ENCODE data around the gene SRPRB. TPM values are rescaled to one million over a fixed set of nuclear protein-coding genes. Genes with fewer than 3 reads are reported as not detected.

SRPRB gene
- total RNA-seq, 2 donors from 2014 or later = 16.4 to 24.8 TPM

GRCh38 chr3:133758964-133759739 lies 46.5 kb upstream of the SRPRB start:
- Histone ChIP-seq H3K36me3 (no peaks in the 10 kb centered on the region), H3K27ac (no peak overlapping the region), H3K9me3 (no peaks in the 10 kb centered on the region), H3K4me1 (peaks cover 0 to 4% of the 10 kb centered on the region in 2 donors), H3K4me3 (no peak overlapping the region), H3K27me3 (no peaks in the 10 kb centered on the region)
- DNase-seq (ENCODE audit: low spot score) = no peak
- no peak for TF ChIP-seq CTCF (IDR thresholded peaks at IDR 0.05)

DNA sequence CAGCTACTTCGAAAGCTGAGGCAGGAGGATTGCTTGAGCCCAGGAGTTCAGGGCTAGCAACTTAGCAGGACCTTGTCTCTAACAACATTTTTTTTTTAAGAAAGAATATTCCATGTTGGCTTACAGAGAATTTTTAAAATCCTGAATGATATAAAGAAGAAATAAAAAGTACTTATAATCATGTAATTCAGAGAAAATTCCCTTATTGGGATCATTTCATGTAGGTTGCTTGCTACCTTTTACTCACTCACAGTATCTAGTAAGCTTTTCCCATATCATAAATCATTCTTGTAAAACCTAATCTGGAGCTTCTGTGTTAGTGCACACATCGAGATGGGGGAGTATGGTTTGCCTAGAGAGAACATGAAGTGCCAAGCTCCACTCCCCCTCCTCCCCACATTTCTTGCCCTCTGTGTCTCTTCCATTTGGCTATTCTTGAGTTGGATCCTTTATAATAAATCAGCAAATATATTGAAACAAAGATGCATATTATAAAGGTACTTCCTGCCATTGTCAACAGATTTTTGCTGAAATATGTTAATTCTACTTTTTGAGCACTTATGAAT lies 45.8 kb upstream of the SRPRB start:
- Histone ChIP-seq H3K36me3 (no peaks in the 10 kb centered on the region), H3K4me1 (peaks cover 0 to 10% of the 10 kb centered on the region in 2 donors), H3K9me3 (no peaks in the 10 kb centered on the region), H3K4me3 (no peak overlapping the region), H3K27me3 (no peaks in the 10 kb centered on the region), H3K27ac (no peak overlapping the region)
- DNase-seq (ENCODE audit: low spot score) = no peak
- no peak for TF ChIP-seq CTCF (IDR thresholded peaks at IDR 0.05)

- no peak for DNase-seq (ENCODE audit: low spot score)
- no peak overlapping the region for H3K4me3 ChIP-seq
These were observed 44.7 kb upstream of the SRPRB start for GRCh38 chr3:133760916-133761315.

GRCh38 chr3:133761605-133762484 lies 43.8 kb upstream of the SRPRB start:
- no peaks in the 10 kb centered on the region for H3K27me3 ChIP-seq
- no peak overlapping the region for H3K4me3 ChIP-seq
- no peak for DNase-seq (ENCODE audit: low spot score)
- no peaks in the 10 kb centered on the region for H3K36me3 ChIP-seq
- H3K9me3 ChIP-seq = no peaks in the 10 kb centered on the region
- no peak for TF ChIP-seq CTCF (IDR thresholded peaks at IDR 0.05)
- no peak overlapping the region for H3K27ac ChIP-seq
- H3K4me1 ChIP-seq = peaks cover 0 to 10% of the 10 kb centered on the region in 2 donors

More at GRCh38 chr3:133760916-133761315, 44.7 kb upstream of the SRPRB start:
- Histone ChIP-seq H3K27ac (no peak overlapping the region), H3K36me3 (no peaks in the 10 kb centered on the region), H3K4me1 (peaks cover 0 to 10% of the 10 kb centered on the region in 2 donors), H3K27me3 (no peaks in the 10 kb centered on the region), H3K9me3 (no peaks in the 10 kb centered on the region)
- TF ChIP-seq CTCF (IDR thresholded peaks at IDR 0.05) = no peak

DNA sequence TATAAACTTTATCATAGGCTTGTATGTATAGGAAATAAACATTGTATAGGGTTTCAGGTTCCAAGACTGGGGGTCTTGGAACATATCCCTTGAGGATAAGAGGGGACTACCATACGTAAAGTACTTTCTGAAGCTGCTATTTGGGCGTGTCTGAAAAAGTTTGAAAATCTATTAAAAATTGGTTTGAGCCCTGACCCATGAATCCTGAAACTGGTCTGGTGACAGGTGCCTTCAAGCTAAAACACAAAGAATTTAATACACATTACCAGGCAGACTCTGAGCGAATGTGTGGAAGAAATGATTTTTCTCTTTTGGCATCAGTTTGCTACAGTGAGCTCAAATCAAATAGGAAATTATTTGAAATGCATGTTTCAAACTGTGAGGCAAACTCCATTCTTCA lies 43.1 kb upstream of the SRPRB start:
- Histone ChIP-seq H3K36me3 (no peaks in the 10 kb centered on the region), H3K9me3 (no peaks in the 10 kb centered on the region), H3K4me3 (no peak overlapping the region), H3K27me3 (no peaks in the 10 kb centered on the region), H3K4me1 (peaks cover 0 to 10% of the 10 kb centered on the region in 2 donors), H3K27ac (no peak overlapping the region)
- no peak for TF ChIP-seq CTCF (IDR thresholded peaks at IDR 0.05)
- DNase-seq (ENCODE audit: low spot score) = no peak

All from right atrium auricular region (tissue), 2 donors.